Gastroesophageal sphincter (tissue), 3 donors: ENCODE measurements around the gene RUNX2.

Experiments
- EP300 ChIP-seq: sonication (generic); formaldehyde crosslinking; IDR thresholded peaks from one replicate; pipeline ENCODE4 v1.6.1; 2017; ENCODE audit warnings: antibody characterized with exemption, mild to moderate bottlenecking
- POLR2AphosphoS5 ChIP-seq: sonication (generic); formaldehyde crosslinking; IDR thresholded peaks from one replicate; pipeline ENCODE4 v1.6.1; 2017; ENCODE audit warnings: antibody characterized with exemption
- TF ChIP-seq, protein P1 (sequence below), 4 experiments: fragments of 200-600 bp in 2 of 4; fragments of 450-650 bp in 2 of 4; sonication (generic) in 1 of 4; IDR thresholded peaks; one replicate each; pipeline ENCODE4 v1.5.1; 2017 to 2019; ENCODE audit warnings: antibody characterized with exemption in 4 of 4, mild to moderate bottlenecking in 2 of 4, moderate library complexity in 2 of 4

GRCh38 chr6:45555981-45556771 lies 228.0 kb downstream of the RUNX2 start:
- TF ChIP-seq, protein P1, sequence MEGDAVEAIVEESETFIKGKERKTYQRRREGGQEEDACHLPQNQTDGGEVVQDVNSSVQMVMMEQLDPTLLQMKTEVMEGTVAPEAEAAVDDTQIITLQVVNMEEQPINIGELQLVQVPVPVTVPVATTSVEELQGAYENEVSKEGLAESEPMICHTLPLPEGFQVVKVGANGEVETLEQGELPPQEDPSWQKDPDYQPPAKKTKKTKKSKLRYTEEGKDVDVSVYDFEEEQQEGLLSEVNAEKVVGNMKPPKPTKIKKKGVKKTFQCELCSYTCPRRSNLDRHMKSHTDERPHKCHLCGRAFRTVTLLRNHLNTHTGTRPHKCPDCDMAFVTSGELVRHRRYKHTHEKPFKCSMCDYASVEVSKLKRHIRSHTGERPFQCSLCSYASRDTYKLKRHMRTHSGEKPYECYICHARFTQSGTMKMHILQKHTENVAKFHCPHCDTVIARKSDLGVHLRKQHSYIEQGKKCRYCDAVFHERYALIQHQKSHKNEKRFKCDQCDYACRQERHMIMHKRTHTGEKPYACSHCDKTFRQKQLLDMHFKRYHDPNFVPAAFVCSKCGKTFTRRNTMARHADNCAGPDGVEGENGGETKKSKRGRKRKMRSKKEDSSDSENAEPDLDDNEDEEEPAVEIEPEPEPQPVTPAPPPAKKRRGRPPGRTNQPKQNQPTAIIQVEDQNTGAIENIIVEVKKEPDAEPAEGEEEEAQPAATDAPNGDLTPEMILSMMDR (IDR thresholded peaks at IDR 0.05) = no peak
- no peak for TF ChIP-seq POLR2AphosphoS5
- no peak for TF ChIP-seq EP300
